BJ (cell line): Measurements from ENCODE around the gene ZNF550. TPM values are rescaled to one million over a fixed set of nuclear protein-coding genes. Genes with fewer than 3 reads are reported as not detected.
"Not testable (repeated sequence)": the region's sequence is repeated elsewhere in the genome, so short reads cannot be mapped to it uniquely, and the experiment has no call there.

ENCODE experiments used
- CTCF ChIA-PET: fragments of 350-600 bp; formaldehyde crosslinking; extraction: SDS; loops from one replicate; lab custom pipeline; 2021; ENCODE audit warnings: antibody characterized with exemption, inconsistent platforms; lab: Yijun Ruan, JAX
- POLR2A ChIA-PET: fragments of 300-600 bp; sonication (Branson Sonifier 250); formaldehyde crosslinking; extraction: SDS; loops from one replicate; lab custom pipeline; 2021; ENCODE audit warnings: antibody characterized with exemption; lab: Charles Lee
- DNase-seq: peaks from one replicate; pipeline ENCODE4 v3.0.0-alpha.2; 2011; ENCODE audit warnings: low read depth
- H3K27me3 ChIP-seq: 2 replicates; pipeline ENCODE4 v1.6.0; 2011; ENCODE audit warnings: low read length; ENCODE audit not compliant: control insufficient read depth, insufficient read depth
- H3K36me3 ChIP-seq: 2 replicates; pipeline ENCODE4 v1.5.1; 2011; ENCODE audit warnings: low read length; ENCODE audit not compliant: control insufficient read depth, insufficient read depth
- H3K4me3 ChIP-seq: 2 replicates; pipeline ENCODE4 v1.5.1; 2011; ENCODE audit warnings: low read depth, mild to moderate bottlenecking, control low read depth, low read length
- polyA plus RNA-seq: library from polyadenylated mRNA; depleted of rRNA; stranded (reverse); fragments of >200 nt; gene quantifications from 2 replicates; pipeline ENCODE4 v1.2.3, GENCODE V29; 2011
- TF ChIP-seq, protein P1 (sequence below): IDR thresholded peaks from 2 replicates; pipeline ENCODE4 v1.5.1; 2011; ENCODE audit warnings: low read depth, mild to moderate bottlenecking, control low read depth, inconsistent platforms, low read length, moderate library complexity; ENCODE audit not compliant: insufficient read depth

ZNF550 gene
- polyA plus RNA-seq, 1 experiment, result 6.3 TPM

DNA sequence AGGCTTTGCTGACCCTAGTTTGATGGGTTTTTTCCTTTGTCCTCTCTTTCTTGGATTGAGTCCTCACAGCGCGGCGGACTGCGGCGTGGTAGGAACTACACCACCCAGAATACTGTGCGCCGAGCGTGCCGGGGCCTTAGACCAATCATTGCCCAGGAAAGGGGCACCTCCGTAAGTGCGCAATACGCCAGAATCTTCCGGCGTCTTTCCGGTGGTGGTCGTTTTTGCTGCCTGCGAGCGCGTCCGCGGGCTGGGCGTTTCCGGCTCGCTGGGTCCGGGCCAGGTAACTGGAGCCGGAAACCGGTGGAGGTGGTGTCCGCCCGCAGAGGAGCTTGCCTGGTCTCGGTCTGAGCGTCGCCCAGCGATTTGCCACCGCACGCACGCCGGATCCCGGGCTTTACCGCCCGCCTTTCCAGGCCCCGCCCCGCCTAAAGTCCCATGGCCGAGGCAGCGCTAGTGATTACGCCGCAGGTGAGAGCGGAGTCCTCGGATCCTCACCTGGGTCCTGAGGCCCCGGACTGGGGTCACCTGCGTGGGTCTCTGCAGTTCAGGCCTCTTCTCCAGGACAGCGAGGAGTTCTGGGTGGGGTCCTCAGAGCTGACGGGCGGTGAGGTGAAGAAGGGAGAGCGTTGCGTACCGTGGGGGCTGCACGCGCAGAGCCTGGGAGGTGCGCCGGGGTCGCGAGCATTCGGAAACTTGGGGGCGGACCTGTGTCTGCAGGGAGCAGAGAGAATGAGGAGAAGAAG lies 32.4 kb downstream of the ZNF550 start, which contains the start of gene ZNF549:
ZNF549 (plus strand) TSS at position 221 of the 746 bp plus-strand sequence; CDS start at position 439, 218 bp downstream.
- ChIA-PET CTCF (no interaction called here), POLR2A (no interaction called here)
- Histone ChIP-seq H3K36me3 (no peaks in the 10 kb centered on the region; the same call in 1 of the 2 replicates), H3K27me3 (no peaks in the 10 kb centered on the region), H3K4me3 (peak within 1 kb of the TSS; percentile 63)
- TF ChIP-seq, protein P1, sequence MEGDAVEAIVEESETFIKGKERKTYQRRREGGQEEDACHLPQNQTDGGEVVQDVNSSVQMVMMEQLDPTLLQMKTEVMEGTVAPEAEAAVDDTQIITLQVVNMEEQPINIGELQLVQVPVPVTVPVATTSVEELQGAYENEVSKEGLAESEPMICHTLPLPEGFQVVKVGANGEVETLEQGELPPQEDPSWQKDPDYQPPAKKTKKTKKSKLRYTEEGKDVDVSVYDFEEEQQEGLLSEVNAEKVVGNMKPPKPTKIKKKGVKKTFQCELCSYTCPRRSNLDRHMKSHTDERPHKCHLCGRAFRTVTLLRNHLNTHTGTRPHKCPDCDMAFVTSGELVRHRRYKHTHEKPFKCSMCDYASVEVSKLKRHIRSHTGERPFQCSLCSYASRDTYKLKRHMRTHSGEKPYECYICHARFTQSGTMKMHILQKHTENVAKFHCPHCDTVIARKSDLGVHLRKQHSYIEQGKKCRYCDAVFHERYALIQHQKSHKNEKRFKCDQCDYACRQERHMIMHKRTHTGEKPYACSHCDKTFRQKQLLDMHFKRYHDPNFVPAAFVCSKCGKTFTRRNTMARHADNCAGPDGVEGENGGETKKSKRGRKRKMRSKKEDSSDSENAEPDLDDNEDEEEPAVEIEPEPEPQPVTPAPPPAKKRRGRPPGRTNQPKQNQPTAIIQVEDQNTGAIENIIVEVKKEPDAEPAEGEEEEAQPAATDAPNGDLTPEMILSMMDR, result no peak
- DNase-seq, result peak; percentile 59

GRCh38 chr19:57518021-57518420 lies 41.6 kb downstream of the ZNF550 start:
- not testable (repeated sequence) for DNase-seq

GRCh38 chr19:57515255-57515654 lies 44.4 kb downstream of the ZNF550 start:
- ChIA-PET POLR2A (no interaction called here), CTCF (interaction anchor here (0.8 kb wide), 1 partner anchor 8 kb away, joined by 3 read pairs; no protein-coding TSS in a partner anchor)
- Histone ChIP-seq H3K4me3 (no peak overlapping the region), H3K36me3 (peaks cover 3% of the 10 kb centered on the region), H3K27me3 (no peaks in the 10 kb centered on the region)
- no peak for DNase-seq
- TF ChIP-seq, protein P1, result no peak

More at GRCh38 chr19:57518021-57518420, 41.6 kb downstream of the ZNF550 start:
- CTCF ChIA-PET, H3K36me3 ChIP-seq, H3K4me3 ChIP-seq, H3K27me3 ChIP-seq, POLR2A ChIA-PET: not testable (repeated sequence)

- Histone ChIP-seq H3K36me3 (peaks cover 3% of the 10 kb centered on the region), H3K4me3 (no peak overlapping the region), H3K27me3 (no peaks in the 10 kb centered on the region)
- CTCF ChIA-PET, result interaction anchor here (1.1 kb wide), 1 partner anchor 10 kb away, joined by 4 read pairs; no protein-coding TSS in a partner anchor
- DNase-seq, result no peak
- POLR2A ChIA-PET, result no interaction called here
- TF ChIP-seq, protein P1, result no peak
Measured at GRCh38 chr19:57512845-57513244, 46.8 kb downstream of the ZNF550 start.

DNA sequence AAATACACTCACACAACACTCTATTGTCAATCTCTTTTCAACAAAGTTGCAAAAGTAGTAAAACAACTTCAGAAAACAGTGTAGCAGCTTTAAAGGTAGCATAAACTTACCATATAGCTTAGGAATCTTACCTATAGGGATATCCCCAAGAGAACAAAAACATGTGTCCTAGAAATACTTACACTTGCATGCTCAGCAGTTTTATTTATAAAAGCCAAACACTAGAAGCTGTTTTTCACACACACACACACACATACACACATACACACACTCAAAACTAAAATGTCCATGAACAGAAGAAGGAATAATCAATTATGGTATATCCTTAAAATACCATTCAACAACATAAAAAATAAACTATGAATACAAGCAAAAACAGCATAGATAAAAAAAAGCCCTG lies 48.2 kb downstream of the ZNF550 start:
- CTCF ChIA-PET, result no interaction called here

More for the DNA sequence above, 48.2 kb downstream of the ZNF550 start:
- Histone ChIP-seq H3K27me3 (no peaks in the 10 kb centered on the region), H3K4me3 (no peak overlapping the region), H3K36me3 (peaks cover 14% of the 10 kb centered on the region)
- DNase-seq, result no peak
- TF ChIP-seq, protein P1, result no peak
- POLR2A ChIA-PET, result no interaction called here
